ENCODE results near the gene SLC2A6.

Gene SLC2A6

GRCh38 chr9:133478851-133479711 lies at the start of gene SLC2A6:
Gene SLC2A6, minus strand, starts transcription at chr9:133479099. Its CDS starts 40 bp downstream, at chr9:133479059.
- DNase-seq = peak; percentile 48

- no peak for DNase-seq
These were observed 49.3 kb upstream of the SLC2A6 start for GRCh38 chr9:133528001-133528875.

GRCh38 chr9:133527444-133527920 lies 48.6 kb upstream of the SLC2A6 start:
- no peak for DNase-seq

- DNase-seq = no peak
These were observed 47.9 kb upstream of the SLC2A6 start for GRCh38 chr9:133526721-133527321.

GRCh38 chr9:133525677-133526076 lies 46.8 kb upstream of the SLC2A6 start:
- no peak for DNase-seq

GRCh38 chr9:133524679-133525228 lies 45.9 kb upstream of the SLC2A6 start, which contains the start of gene MYMK:
Gene MYMK, minus strand, starts transcription at chr9:133524959. Its CDS starts 115 bp downstream, at chr9:133524844.
- DNase-seq = no peak

- DNase-seq = no peak
These were observed 45.2 kb upstream of the SLC2A6 start for GRCh38 chr9:133524146-133524545.

GRCh38 chr9:133523106-133523505 lies 44.2 kb upstream of the SLC2A6 start:
- DNase-seq = no peak

GRCh38 chr9:133522073-133522910 lies 43.4 kb upstream of the SLC2A6 start:
- no peak for DNase-seq

GRCh38 chr9:133521122-133522072 lies 42.5 kb upstream of the SLC2A6 start:
- no peak for DNase-seq

- no peak for DNase-seq
These were observed 41.4 kb upstream of the SLC2A6 start for GRCh38 chr9:133520121-133520835.

- no peak for DNase-seq
These were observed 40.8 kb upstream of the SLC2A6 start for GRCh38 chr9:133519693-133520092.

- DNase-seq = no peak
These were observed 40.0 kb upstream of the SLC2A6 start for GRCh38 chr9:133518706-133519449.

GRCh38 chr9:133518200-133518599 lies 39.3 kb upstream of the SLC2A6 start:
- DNase-seq = no peak

- DNase-seq = no peak
These were observed 38.8 kb upstream of the SLC2A6 start for GRCh38 chr9:133517711-133518110.

- DNase-seq = no peak
These were observed 38.1 kb upstream of the SLC2A6 start for GRCh38 chr9:133516961-133517350.

GRCh38 chr9:133516256-133516960 lies 37.5 kb upstream of the SLC2A6 start:
- DNase-seq = no peak

GRCh38 chr9:133515615-133516255 lies 36.8 kb upstream of the SLC2A6 start:
- DNase-seq = no peak
